Jurkat, Clone E6-1 (cell line): ENCODE results near the gene SUMF1.

Experiments
- DNase-seq: peaks from one replicate; pipeline ENCODE4 v3.0.0-alpha.2; 2011; ENCODE audit warnings: low read depth, low spot score
- H3K4me3 ChIP-seq: 2 replicates; pipeline ENCODE4 v1.5.1; 2011; ENCODE audit warnings: mild to moderate bottlenecking, low read length, control low read depth, moderate library complexity

Gene SUMF1

DNA sequence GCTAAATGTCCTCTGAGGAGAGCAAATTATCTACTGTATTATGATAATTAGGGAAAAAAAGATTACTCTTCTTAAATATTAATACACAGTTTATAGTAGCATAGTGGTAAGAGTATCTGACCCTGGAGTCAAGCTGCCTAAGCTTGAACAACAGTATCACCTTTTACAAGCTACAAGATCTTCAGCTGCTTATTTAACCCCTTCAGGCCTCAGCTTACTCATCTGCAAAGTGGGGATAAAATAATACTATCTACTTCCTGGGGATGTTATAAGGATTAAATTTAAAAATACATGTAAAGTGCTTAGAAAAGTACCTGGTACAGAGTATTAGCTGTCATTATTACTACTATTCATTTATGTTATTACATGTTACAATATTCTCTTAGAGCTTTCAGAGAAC lies 42.0 kb downstream of the SUMF1 start:
- H3K4me3 ChIP-seq = no peak overlapping the region
- no peak for DNase-seq

DNA sequence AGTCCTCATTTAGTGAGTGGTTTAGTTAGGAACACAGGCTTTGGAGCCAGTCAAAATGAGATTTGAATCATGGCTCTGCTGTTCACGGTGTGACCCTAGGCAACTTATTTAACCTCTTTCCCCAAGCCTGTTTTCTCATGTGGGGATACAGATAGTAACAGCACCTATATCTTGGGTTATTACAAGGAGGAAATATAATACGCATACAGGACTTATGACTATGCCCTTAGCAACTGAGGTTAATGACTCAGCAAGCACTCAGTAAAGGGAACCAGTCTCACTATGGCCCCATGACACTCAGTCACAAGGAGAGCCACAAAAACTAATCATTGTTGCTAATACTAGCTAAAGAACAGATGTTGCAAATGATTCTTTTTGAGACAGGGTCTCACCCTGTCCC lies 45.9 kb downstream of the SUMF1 start:
- H3K4me3 ChIP-seq = no peak overlapping the region
- no peak for DNase-seq

DNA sequence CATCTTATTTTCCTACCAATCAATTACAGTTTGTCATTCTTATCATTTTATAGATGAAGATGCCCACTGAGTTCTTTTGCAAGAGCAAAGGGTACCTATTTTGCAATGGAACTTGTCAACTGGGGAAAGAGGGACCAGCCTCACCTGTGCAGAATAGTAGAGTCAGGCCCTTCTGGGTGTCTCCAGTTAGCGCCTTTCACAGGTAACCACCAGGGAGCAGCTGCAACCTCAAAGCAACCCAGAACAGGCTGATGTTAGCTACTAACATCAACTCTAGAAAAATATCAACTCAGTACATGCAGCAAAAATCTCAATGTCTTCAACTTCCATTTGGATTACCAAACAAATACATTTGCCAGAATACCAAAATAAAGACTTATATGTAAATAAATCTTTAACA lies 47.1 kb downstream of the SUMF1 start:
- no peak for DNase-seq
- no peak overlapping the region for H3K4me3 ChIP-seq

GRCh38 chr3:4419386-4419785 lies 47.7 kb downstream of the SUMF1 start:
- DNase-seq = no peak
- H3K4me3 ChIP-seq = no peak overlapping the region

GRCh38 chr3:4418156-4418555 lies 48.9 kb downstream of the SUMF1 start:
- DNase-seq = no peak
- H3K4me3 ChIP-seq = no peak overlapping the region

DNA sequence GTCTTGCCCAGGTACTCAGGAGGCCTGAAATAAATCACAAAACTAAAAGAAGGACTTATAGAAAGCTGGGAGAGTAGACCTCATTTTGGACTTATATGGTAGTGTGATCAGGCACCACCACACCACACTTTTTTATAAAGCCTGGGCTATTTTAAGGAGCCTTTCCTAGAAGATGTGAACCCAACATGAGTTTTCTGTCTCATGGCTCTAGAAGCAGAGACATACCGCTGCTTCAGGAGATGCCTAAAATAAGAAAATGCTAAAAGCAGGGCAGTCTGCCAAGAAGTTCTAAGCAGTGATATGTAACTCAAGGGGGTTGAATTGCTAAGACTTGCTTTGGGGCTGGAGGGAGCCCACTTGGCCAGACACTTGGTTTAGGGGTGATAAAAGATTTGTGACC lies 49.6 kb downstream of the SUMF1 start:
- H3K4me3 ChIP-seq = no peak overlapping the region
- DNase-seq = no peak

GRCh38 chr3:4416961-4417360 lies 50.1 kb downstream of the SUMF1 start:
- no peak for DNase-seq
- H3K4me3 ChIP-seq = no peak overlapping the region

GRCh38 chr3:4416427-4416945 lies 50.6 kb downstream of the SUMF1 start:
- H3K4me3 ChIP-seq = no peak overlapping the region
- DNase-seq = no peak

DNA sequence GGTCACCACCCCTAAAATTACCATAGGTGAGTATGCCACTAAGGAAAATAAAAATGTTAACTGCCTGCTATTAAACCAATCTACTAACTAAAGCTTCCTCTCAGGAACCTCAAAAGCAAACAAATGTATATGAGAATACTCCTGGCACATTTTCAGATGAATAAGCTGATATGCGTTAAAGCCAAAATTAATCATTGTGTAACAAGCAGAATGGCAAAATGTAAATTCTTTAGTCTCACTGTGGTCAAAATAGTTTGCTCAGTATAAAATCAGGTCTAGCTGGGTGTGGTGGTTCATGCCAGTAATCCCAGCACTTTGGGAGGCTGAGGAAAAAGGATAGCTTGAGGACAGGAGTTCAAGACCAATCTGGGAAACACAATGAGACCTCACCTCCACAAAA lies 53.6 kb downstream of the SUMF1 start:
- no peak overlapping the region for H3K4me3 ChIP-seq
- DNase-seq = no peak

DNA sequence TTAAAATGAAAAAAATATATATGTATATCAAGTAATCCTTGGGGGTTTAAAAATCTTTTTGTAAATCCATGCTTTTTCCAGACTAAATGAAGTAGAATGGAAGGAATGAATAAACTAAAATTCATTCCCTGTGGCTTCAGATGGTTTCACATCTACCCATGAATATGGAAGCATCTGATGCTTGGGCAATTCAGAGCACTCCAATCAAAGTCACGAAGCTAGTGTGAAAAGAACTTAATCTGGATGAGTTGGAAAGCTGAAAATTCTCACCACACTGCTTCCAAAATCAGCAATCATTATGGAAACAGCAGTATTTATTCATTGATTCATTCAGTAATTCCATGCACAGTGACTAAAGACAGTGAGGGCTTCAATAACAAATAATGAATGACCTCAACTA lies 55.2 kb downstream of the SUMF1 start:
- H3K4me3 ChIP-seq = no peak overlapping the region
- no peak for DNase-seq

DNA sequence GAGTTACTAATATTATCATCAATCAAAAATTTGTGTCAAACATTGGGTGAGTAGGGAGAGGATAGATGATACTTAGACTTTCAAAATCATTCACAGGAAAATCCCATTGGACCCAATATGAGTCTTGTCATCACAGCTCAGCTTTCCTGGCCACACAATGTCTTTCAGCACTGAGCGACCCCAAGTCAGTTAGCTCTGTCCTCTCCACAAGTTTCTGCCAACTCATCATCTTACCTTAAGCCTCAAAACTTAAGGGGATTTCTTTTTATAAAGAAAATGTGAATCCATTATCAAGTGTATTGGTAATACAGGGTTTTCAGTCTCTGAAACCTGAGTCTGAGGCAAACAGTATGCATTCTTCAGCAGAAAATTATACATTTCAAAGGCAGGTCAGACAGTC lies 55.8 kb downstream of the SUMF1 start:
- no peak overlapping the region for H3K4me3 ChIP-seq
- no peak for DNase-seq

DNA sequence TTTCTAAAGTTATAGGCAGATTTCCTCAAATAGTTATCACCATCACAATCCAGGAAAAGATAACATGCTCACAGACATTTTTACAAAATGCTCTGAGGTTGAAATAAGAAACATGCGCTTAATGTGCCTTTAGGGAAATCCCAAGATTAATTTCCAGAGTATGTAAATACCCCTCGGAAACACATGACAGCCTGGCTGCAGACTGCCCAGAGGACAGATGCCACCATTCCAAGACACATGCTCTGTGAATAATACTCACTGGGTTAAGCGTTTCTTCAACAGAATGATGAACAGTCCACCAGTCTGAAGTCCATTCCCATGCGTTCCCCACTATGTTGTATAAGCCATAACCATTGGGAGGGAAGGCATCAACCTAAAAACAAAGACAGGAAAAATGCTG lies 56.5 kb downstream of the SUMF1 start:
- no peak overlapping the region for H3K4me3 ChIP-seq
- DNase-seq = no peak

DNA sequence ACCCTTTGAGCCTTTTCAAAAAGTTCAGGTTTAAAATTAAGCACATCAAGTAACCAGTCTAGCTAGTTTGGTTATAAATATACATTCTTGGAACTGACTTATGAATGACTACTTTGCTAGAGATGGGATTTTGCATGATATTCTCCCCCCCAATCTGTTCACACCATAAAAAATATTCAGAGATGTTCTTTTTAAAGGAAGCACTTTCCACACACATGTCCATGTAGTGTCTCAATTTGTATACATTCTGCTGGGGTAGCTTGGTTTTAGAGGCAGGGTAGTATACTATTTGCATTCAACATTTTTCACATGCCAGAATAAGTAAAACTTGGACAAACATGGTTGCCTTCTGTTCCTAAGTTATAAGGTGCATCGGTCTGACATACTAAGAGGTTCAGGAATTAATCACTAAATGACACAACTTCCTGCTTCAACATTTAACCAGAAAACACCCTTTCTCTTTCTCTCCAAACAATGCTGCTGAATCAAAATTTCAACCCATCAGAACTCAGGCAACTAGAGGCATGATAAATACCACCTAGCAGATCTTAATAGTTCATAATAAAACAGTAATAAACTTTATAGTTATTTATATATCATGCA lies 57.0 kb downstream of the SUMF1 start:
- H3K4me3 ChIP-seq = no peak overlapping the region
- no peak for DNase-seq

DNA sequence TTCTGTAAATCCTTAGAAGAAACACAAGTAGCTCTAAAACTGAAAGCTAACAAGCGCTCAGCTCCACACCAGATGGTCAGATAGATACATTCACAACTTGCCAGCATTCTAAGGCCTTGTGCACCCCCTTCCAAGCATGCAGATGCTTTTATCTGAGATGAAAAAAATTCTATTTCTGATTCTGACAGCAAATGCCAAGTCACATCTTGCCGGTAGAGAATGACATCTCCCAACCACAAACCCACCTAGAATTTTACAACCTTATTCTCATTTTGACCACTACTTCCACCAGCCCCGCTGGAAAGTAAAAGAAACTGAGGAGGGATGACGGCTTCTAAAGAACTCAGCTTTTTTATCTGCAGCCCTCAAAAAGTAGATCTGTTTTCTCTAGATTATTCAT lies 57.7 kb downstream of the SUMF1 start:
- DNase-seq = peak; percentile 69
- no peak overlapping the region for H3K4me3 ChIP-seq

DNA sequence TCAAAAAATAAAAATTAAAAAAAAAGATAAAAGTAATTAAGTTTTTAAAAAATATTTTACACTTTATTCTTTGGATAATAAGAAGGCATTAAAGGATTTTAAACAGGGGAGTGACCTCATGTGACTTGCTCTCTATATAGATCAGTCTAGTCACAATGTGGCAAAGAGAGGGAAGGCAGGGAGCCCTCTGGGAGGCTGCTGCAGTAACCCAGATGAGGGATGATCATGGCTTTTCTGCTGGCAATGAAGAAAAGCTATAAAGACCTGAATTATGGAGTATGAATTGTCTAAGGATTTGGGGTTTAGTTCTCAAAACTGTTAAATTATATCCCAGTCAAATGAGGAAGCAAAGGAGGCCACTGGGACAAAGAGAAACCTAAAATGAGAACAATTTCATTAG lies 58.1 kb downstream of the SUMF1 start:
- no peak for DNase-seq
- H3K4me3 ChIP-seq = no peak overlapping the region

DNA sequence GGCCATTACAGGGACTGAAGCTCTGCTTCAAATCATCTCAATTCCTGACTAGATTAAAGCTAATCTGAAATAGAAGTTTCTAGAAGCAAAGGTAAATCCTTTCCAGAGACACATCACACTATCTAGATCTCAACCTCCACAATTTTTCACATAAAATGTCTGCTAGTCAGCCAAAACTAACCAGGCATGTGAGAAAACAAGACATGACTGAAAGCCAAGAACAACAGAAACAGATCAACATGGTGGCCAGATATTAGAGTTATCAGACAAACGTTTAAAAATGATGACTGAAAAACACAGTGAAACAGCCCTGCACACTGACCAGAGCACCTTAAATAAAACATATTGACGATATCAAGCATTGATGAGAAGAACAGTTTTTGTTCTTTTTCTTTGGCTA lies 59.1 kb downstream of the SUMF1 start:
- DNase-seq = no peak

DNA sequence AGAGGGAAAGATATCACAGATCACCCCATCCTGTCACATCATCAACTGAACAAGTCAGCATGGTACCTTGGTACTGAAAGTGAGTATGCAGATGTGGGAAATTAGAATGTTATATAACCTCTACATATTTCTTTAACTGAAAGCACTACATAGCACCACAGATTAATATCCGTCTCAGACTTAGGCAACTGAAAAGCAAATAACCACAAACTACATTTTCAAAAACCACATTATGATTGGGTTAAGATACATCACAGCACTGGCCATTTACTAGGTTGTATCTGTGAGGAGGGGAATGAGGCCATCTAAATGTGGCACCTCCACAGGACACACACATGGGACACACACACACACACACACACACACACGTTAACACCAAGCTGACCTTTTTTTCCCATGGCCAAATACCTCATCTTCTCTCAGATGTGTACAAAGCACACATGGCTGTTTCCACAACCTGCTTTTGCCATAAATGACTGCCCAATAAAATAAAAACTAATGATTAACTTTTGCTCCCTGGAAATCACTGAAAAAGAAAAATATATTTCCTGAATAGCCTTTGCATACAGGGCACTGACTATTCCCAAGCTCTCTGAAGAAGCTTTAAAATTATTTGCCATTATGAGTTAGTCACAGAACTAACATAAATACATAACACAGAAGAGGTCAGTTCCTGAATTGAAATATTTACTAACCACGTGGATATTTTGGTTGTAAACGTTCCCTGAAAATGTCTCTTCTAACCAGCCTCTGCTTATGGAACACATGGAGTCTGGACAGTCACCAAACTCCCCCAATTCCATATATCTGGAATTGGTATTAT lies 60.1 kb downstream of the SUMF1 start:
- H3K4me3 ChIP-seq = no peak overlapping the region
- peak; percentile 9 for DNase-seq

More for the DNA sequence above, 59.1 kb downstream of the SUMF1 start:
- H3K4me3 ChIP-seq = no peak overlapping the region

DNA sequence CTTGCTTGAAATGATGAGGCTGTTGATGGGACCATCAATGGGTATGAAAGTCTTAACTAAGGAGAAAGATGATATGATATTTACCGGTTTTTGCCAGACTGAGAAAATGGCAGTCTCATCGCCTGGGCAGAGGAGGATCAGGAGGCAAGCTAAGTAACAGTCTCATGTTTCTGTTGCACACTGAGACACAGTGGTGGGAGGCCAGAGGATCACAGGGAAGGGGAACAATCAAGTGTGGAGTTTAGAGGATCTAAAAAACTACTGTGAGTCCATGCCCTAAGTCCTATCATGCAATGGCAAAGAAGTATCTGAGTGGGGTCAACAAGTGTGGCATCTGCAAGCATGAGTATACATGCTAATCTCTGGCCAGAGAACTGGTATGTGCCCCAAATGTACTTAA lies 62.2 kb downstream of the SUMF1 start:
- H3K4me3 ChIP-seq = no peak overlapping the region
- DNase-seq = no peak

- no peak for DNase-seq
- no peak overlapping the region for H3K4me3 ChIP-seq
These were observed 65.6 kb downstream of the SUMF1 start for GRCh38 chr3:4401441-4401840.

- no peak overlapping the region for H3K4me3 ChIP-seq
- DNase-seq = no peak
These were observed 67.6 kb downstream of the SUMF1 start for GRCh38 chr3:4399476-4399875.

DNA sequence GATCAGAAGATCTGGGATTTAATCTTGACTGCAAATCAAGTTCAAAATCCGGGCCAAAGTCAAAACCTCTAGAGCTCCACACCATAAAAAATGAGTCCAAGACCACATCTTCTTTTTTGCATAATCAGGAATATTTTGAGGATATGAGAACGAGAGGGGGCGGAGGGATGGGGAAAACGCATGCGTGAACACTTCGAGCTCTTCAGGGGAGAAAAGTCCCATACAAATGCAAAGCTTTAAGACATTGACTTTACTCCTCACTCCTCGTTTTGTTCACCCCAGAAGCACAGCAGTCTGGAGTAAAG lies 68.2 kb downstream of the SUMF1 start:
- no peak for DNase-seq
- H3K4me3 ChIP-seq = no peak overlapping the region
